Measurements from ENCODE around the gene DLG1. TPM values are rescaled to one million over a fixed set of nuclear protein-coding genes. Genes with fewer than 3 reads are reported as not detected.
"Not testable (repeated sequence)": the region's sequence is repeated elsewhere in the genome, so short reads cannot be mapped to it uniquely, and the experiment has no call there.

DLG1 gene
- total RNA-seq, 1 donor from 2014 or later, result 115 TPM

DNA sequence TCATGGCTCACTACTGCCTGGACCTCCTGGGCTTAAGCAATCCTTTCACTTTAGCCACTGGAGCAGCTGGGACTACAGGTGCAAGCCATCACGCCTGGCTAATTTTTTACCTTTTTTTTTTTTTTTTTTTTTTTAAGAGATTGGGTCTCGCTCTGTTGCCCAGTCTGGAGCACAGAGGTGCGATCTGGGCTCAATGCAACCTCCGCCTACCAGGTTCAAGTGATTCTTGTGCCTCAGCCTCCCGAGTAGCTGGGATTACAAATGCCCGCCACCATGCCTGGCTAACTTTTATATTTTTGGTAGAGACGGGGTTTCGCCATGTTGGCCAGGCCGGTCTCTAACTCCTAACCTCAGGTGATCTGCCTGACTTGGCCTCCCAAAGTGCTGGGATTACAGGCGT lies 218.1 kb downstream of the DLG1 start:
- Histone ChIP-seq H3K27ac (no peak overlapping the region), H3K4me1 (no peaks in the 10 kb centered on the region), H3K9me3 (no peaks in the 10 kb centered on the region), H3K4me3 (no peak overlapping the region), H3K27me3 (no peaks in the 10 kb centered on the region), H3K36me3 (peaks cover 0 to 10% of the 10 kb centered on the region in 2 donors)
- TF ChIP-seq, protein P1, sequence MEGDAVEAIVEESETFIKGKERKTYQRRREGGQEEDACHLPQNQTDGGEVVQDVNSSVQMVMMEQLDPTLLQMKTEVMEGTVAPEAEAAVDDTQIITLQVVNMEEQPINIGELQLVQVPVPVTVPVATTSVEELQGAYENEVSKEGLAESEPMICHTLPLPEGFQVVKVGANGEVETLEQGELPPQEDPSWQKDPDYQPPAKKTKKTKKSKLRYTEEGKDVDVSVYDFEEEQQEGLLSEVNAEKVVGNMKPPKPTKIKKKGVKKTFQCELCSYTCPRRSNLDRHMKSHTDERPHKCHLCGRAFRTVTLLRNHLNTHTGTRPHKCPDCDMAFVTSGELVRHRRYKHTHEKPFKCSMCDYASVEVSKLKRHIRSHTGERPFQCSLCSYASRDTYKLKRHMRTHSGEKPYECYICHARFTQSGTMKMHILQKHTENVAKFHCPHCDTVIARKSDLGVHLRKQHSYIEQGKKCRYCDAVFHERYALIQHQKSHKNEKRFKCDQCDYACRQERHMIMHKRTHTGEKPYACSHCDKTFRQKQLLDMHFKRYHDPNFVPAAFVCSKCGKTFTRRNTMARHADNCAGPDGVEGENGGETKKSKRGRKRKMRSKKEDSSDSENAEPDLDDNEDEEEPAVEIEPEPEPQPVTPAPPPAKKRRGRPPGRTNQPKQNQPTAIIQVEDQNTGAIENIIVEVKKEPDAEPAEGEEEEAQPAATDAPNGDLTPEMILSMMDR (IDR thresholded peaks at IDR 0.05), result no peak
- TF ChIP-seq POLR2A (IDR thresholded peaks at IDR 0.05) (no peak), POLR2AphosphoS5 (IDR thresholded peaks at IDR 0.05; ENCODE audit: insufficient read depth in 1 of 2, low read depth in 1 of 2) (no peak)
- DNase-seq (ENCODE audit: extremely low spot score in 2 of 2), result no peak
- intact Hi-C loops (cut with DNase I), result no loop called here

DNA sequence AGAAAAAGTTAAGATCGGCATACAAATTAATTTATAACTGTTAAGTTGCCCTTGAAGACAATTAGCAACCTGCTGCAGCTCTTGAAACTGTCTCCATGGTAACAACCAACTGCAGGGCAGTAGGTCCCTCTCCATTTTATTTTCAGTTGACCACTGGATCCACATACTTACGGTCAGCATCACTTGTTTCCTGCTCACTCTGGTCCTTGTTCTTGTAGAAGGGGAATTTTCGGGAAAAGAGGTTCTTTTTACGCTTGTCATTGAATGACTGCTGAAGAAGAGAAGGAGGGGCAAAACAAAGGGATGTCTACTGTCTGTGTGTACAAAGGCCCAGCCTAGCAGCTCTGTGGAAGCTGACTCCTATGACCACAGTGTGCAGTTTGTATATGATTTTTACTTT lies 222.0 kb downstream of the DLG1 start:
- intact Hi-C loops (cut with DNase I), result no loop called here
- Histone ChIP-seq H3K27ac (no peak overlapping the region), H3K4me3 (no peak overlapping the region), H3K36me3 (peaks cover 0 to 11% of the 10 kb centered on the region in 2 donors), H3K9me3 (no peaks in the 10 kb centered on the region), H3K27me3 (no peaks in the 10 kb centered on the region), H3K4me1 (no peaks in the 10 kb centered on the region)
- DNase-seq (ENCODE audit: extremely low spot score in 2 of 2), result no peak
- TF ChIP-seq, protein P1 (IDR thresholded peaks at IDR 0.05), result no peak
- TF ChIP-seq POLR2A (IDR thresholded peaks at IDR 0.05) (no peak), POLR2AphosphoS5 (IDR thresholded peaks at IDR 0.05; ENCODE audit: insufficient read depth in 1 of 2, low read depth in 1 of 2) (no peak)

DNA sequence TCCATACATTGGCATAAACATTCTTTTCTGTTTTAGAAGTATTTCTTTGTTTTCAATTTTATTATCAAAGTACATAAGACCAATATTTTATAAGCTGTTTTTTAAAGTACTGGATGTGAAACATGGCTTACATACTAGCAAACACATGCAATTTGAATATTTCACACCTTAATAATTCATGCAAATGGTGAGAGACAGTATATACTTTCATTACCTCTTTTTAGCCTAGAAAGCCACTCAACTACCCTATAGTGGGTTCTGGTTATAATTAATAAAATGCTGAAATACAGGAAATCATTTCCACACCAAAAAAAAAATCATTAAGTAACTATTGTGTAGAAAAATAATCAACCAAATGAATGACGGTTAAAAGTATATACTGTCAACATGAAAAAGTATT lies 230.3 kb downstream of the DLG1 start:
- intact Hi-C loops (cut with DNase I), result no loop called here
- Histone ChIP-seq H3K4me3 (no peak overlapping the region), H3K27ac (no peak overlapping the region), H3K27me3 (no peaks in the 10 kb centered on the region), H3K9me3 (no peaks in the 10 kb centered on the region), H3K4me1 (no peaks in the 10 kb centered on the region), H3K36me3 (peaks cover 0 to 17% of the 10 kb centered on the region in 2 donors)
- TF ChIP-seq POLR2A (IDR thresholded peaks at IDR 0.05), result no peak
- TF ChIP-seq POLR2AphosphoS5 (IDR thresholded peaks at IDR 0.05; ENCODE audit: insufficient read depth in 1 of 2, low read depth in 1 of 2), result no peak
- TF ChIP-seq, protein P1 (IDR thresholded peaks at IDR 0.05), result no peak
- DNase-seq (ENCODE audit: extremely low spot score in 2 of 2), result no peak

DNA sequence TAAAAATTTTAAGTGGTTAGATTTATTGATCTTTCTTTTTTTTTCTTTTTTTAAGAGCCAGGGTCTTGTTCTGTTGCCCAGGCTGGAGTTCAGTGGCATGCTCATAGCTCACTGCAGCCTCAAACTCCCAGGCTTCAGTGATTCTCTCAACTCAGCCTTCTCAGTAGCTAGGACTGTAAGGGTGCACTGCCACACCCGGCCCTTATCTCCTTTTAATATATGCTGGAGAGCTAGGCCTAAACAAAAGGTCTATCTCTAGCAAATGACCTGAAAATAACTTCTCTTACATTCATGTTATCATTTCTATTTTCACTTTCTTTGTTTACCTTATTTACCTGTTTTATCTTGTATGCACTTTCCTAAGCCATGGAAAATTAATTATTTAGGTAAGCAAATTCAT lies 233.6 kb downstream of the DLG1 start:
- intact Hi-C loops (cut with DNase I), result no loop called here
- Histone ChIP-seq H3K36me3 (peaks cover 0 to 22% of the 10 kb centered on the region in 2 donors), H3K4me3 (no peak overlapping the region), H3K27me3 (no peaks in the 10 kb centered on the region), H3K9me3 (no peaks in the 10 kb centered on the region), H3K27ac (no peak overlapping the region), H3K4me1 (no peaks in the 10 kb centered on the region)
- no peak for DNase-seq (ENCODE audit: extremely low spot score in 2 of 2)
- no peak for TF ChIP-seq POLR2AphosphoS5 (IDR thresholded peaks at IDR 0.05; ENCODE audit: insufficient read depth in 1 of 2, low read depth in 1 of 2)
- TF ChIP-seq, protein P1 (IDR thresholded peaks at IDR 0.05), result no peak
- TF ChIP-seq POLR2A (IDR thresholded peaks at IDR 0.05), result no peak

DNA sequence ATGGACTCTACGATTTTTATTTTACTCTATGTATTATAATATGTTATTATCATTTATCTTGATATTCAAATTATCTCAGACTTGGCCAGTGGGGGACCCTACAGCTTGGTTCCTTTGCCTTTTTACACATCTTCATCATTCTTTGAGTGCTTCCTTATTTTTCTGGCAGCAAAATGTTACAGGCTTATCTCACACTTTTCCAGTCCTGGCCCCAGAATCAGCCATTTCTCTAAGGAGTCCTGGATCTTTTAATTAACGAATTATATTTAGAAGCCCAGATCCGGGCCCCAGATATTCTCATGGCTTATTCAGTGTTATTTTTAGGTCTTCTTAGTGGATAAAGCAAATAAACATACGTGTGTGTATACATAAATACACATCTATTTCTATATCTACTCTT lies 236.0 kb downstream of the DLG1 start:
- Histone ChIP-seq H3K4me1 (no peaks in the 10 kb centered on the region), H3K27ac (no peak overlapping the region), H3K9me3 (no peaks in the 10 kb centered on the region), H3K4me3 (no peak overlapping the region), H3K27me3 (no peaks in the 10 kb centered on the region), H3K36me3 (peaks cover 0 to 43% of the 10 kb centered on the region in 2 donors)
- DNase-seq (ENCODE audit: extremely low spot score in 2 of 2), result no peak
- TF ChIP-seq POLR2AphosphoS5 (IDR thresholded peaks at IDR 0.05; ENCODE audit: insufficient read depth in 1 of 2, low read depth in 1 of 2) (no peak), POLR2A (IDR thresholded peaks at IDR 0.05) (no peak)
- TF ChIP-seq, protein P1 (IDR thresholded peaks at IDR 0.05), result no peak
- intact Hi-C loops (cut with DNase I), result no loop called here

DNA sequence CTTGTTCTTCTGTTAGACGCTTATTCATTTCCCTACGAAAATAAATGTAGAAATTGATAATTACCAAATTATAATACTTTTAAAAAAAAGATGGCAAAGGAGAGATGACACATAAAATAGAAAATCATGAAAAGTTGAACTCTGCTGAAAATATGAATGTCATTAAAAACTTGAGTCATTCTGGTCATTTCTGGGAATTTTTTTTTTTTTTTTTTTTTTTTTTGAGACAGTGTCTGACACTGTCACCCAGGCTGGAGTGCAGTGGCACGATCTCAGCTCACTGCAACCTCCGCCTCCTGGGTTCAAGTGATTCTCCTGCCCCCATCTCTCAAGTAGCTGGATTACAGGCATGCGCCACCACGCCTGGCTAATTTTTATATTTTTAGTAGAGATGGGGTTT lies 246.8 kb downstream of the DLG1 start:
- H3K4me3 ChIP-seq; H3K9me3 ChIP-seq; H3K4me1 ChIP-seq; H3K27ac ChIP-seq; DNase-seq (ENCODE audit: extremely low spot score in 2 of 2); H3K27me3 ChIP-seq; intact Hi-C loops (cut with DNase I): not testable (repeated sequence)
- peaks cover 0 to 42% of the 10 kb centered on the region in 2 donors for H3K36me3 ChIP-seq
